Type B pancreatic cell (in vitro differentiated cells): ENCODE measurements around the gene MORC2. TPM values are rescaled to one million over a fixed set of nuclear protein-coding genes. Genes with fewer than 3 reads are reported as not detected.

Source experiments
- DNase-seq: peaks from one replicate; pipeline ENCODE4 v3.0.0; 2021; ENCODE audit warnings: mixed read lengths; ENCODE audit not compliant: unreplicated experiment; ENCODE audit errors: extremely low spot score
- H3K27ac Mint-ChIP-seq: 2 replicates; pipeline ENCODE4 v1.8.0; 2021; ENCODE audit warnings: mild to moderate bottlenecking, mixed read lengths
- H3K27me3 Mint-ChIP-seq: 2 replicates; pipeline ENCODE4 v1.8.0; 2021; ENCODE audit warnings: mixed read lengths
- H3K36me3 Mint-ChIP-seq: 2 replicates; pipeline ENCODE4 v1.8.0; 2021; ENCODE audit warnings: mixed read lengths
- H3K4me1 Mint-ChIP-seq: one replicate; pipeline ENCODE4 v1.8.0; 2021; ENCODE audit warnings: mixed read lengths; ENCODE audit not compliant: unreplicated experiment
- H3K4me3 Mint-ChIP-seq: 2 replicates; pipeline ENCODE4 v1.8.0; 2021; ENCODE audit warnings: mild to moderate bottlenecking, mixed read lengths
- H3K9me3 Mint-ChIP-seq: 2 replicates; pipeline ENCODE4 v1.8.0; 2021; ENCODE audit warnings: mixed read lengths
- total RNA-seq: library from RNA; stranded (reverse); gene quantifications from 2 replicates; pipeline ENCODE4 v1.2.1, GENCODE V29; 2021; ENCODE audit warnings: low replicate concordance
- TF ChIP-seq, protein P1 (sequence below): fragments of 200-600 bp; sonication (generic); conservative IDR thresholded peaks from 2 replicates; pipeline ENCODE4 v1.5.0; 2021; ENCODE audit warnings: antibody characterized with exemption, mild to moderate bottlenecking

MORC2 gene
- total RNA-seq, 1 donor from 2014 or later = 48.1 TPM

DNA sequence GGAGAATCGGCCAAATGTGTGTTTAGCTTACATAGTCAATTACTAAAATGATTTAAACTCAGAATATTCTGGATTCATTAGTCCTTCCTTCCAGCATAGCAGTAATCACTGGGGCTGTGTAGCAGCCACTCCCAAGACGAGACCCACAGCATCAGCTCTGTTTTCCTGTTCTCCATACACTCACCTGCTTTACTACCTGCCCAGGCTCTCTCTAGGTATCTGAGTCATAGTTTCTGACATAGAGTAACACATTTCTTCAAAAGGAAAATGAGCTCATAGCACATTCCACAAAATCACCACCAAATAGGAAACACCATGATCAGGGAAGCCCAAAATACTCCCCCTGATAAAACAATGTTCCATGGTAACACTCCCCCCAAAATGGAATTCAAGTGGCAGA is 22.9 kb downstream of the MORC2 start:
- Mint-ChIP-seq H3K4me1 (peaks cover 4% of the 10 kb centered on the region), H3K27ac (no peak overlapping the region), H3K36me3 (peaks cover 56% of the 10 kb centered on the region), H3K27me3 (no peaks in the 10 kb centered on the region), H3K4me3 (no peak overlapping the region), H3K9me3 (no peaks in the 10 kb centered on the region)
- DNase-seq = no peak
- TF ChIP-seq, protein P1, sequence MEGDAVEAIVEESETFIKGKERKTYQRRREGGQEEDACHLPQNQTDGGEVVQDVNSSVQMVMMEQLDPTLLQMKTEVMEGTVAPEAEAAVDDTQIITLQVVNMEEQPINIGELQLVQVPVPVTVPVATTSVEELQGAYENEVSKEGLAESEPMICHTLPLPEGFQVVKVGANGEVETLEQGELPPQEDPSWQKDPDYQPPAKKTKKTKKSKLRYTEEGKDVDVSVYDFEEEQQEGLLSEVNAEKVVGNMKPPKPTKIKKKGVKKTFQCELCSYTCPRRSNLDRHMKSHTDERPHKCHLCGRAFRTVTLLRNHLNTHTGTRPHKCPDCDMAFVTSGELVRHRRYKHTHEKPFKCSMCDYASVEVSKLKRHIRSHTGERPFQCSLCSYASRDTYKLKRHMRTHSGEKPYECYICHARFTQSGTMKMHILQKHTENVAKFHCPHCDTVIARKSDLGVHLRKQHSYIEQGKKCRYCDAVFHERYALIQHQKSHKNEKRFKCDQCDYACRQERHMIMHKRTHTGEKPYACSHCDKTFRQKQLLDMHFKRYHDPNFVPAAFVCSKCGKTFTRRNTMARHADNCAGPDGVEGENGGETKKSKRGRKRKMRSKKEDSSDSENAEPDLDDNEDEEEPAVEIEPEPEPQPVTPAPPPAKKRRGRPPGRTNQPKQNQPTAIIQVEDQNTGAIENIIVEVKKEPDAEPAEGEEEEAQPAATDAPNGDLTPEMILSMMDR = no peak

DNA sequence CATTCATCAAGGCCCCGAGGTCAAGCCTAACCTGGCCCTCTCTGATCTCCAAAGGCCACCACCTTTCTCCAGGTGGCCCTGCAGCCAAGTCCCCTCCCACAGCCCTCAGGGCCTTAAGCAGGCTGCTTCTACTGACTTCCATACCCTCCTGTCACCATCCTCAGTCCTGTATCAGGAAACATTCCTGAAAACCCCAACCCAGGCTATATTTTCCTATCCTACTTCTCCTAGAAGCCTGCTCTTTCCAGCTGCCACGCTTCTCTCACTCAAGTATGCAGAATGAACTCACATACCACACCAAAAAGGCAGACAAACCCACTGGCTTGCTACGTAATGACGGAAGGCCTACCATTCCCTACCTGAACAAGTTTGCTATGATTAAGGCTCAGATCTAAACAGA is 23.6 kb downstream of the MORC2 start:
- Mint-ChIP-seq H3K4me3 (no peak overlapping the region), H3K4me1 (peaks cover 4% of the 10 kb centered on the region), H3K9me3 (no peaks in the 10 kb centered on the region), H3K27me3 (no peaks in the 10 kb centered on the region), H3K36me3 (peaks cover 50% of the 10 kb centered on the region), H3K27ac (no peak overlapping the region)
- DNase-seq = no peak
- TF ChIP-seq, protein P1 = no peak

DNA sequence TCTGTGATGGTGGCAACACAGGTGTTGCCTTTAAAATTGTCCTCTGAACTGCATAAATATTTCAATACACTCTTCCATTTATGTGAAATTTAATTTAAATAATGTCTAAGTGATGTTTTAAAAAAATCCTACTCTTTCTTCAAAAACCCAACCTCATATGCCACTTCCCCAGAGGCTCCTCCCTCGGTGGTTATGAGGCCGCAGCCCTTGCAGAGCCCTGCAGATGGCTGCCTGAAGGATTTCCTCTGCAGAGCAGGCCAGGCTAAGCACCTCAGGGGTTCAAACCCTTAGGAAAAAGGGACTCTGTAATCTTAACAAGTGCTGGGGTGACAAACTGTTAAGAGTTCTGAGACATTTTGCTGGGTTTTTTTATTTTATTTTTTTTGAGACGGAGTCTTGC is 25.2 kb downstream of the MORC2 start:
- Mint-ChIP-seq H3K27me3 (no peaks in the 10 kb centered on the region), H3K4me3 (no peak overlapping the region), H3K27ac (no peak overlapping the region), H3K4me1 (peaks cover 4% of the 10 kb centered on the region), H3K36me3 (peaks cover 45% of the 10 kb centered on the region), H3K9me3 (no peaks in the 10 kb centered on the region)
- TF ChIP-seq, protein P1 = no peak
- no peak for DNase-seq

DNA sequence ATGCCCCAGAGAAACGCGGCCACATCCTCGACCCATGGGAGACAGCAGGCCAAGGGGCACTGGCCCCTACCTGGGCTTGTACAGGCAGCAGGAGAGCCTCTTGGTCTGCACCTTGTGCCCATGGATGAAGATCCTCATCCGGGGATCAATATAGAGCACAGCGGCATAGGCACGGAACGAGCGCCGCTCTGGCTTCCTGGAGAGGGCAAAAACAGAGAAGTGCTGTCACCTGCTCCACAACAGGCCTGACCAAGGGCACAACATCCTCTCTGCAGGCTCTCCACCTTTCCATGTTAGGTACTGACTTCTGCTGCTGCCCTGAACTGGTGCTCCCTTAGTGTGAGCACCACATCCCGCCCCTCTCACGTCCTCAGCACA is 27.2 kb downstream of the MORC2 start:
- TF ChIP-seq, protein P1 = no peak
- no peaks in the 10 kb centered on the region for H3K4me1 Mint-ChIP-seq
- no peak overlapping the region for H3K4me3 Mint-ChIP-seq
- H3K36me3 Mint-ChIP-seq = peaks cover 43% of the 10 kb centered on the region
- no peak overlapping the region for H3K27ac Mint-ChIP-seq
- no peaks in the 10 kb centered on the region for H3K27me3 Mint-ChIP-seq
- no peak for DNase-seq
- no peaks in the 10 kb centered on the region for H3K9me3 Mint-ChIP-seq

DNA sequence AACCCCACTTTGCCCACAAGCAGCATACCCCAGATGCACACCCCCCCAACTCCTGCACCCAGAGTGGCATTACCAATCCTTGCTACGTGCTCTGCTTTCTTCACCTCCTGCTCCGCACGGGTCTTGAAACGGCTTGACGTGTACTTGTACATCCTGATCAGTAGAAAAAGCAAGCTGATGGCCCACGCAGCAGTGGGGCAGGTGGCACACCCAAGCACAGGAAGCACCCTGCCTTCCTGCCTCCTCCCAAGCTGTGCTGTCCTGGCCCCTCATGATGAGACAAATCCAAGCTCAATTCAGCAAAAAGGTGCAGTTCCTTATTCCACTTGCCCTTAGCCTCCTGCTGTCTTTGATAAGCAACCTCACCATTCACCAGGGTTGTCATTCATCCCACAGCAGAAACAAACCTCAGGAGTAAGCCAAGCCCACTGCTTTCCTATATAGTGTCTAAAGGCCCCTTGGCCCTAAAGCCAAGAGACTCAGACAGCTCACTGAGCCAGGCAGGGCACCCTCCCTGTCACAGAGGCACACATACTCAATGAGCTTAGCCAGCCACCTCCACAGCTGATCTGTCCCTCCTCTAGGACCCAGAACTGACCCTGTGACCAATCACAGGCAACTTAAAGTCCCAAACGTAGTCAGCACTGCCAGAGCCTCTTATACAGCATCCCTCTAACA is 27.8 kb downstream of the MORC2 start:
- no peaks in the 10 kb centered on the region for H3K27me3 Mint-ChIP-seq
- no peaks in the 10 kb centered on the region for H3K9me3 Mint-ChIP-seq
- DNase-seq = no peak
- H3K4me3 Mint-ChIP-seq = no peak overlapping the region
- peaks cover 38% of the 10 kb centered on the region for H3K36me3 Mint-ChIP-seq
- TF ChIP-seq, protein P1 = no peak
- H3K4me1 Mint-ChIP-seq = no peaks in the 10 kb centered on the region
- H3K27ac Mint-ChIP-seq = no peak overlapping the region

DNA sequence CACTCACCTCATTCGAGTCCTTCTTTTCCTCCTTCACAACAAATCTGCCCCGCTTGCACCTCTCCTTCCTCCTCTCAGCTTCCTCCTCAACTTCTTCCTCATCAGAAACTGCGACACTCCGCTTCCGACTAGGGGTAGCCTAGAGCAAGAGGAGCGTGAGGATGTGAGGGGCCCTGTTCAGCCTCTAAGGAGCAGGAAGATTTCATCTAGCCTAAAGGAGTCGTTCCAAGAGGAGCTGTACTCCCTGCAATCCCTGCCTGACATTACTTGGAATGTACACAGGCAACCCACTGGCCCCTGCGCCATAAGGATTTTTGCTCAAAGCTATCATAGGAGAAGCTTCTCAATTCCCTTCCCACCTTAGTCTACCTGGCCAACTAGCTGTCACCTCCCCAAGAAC is 34.5 kb downstream of the MORC2 start:
- no peaks in the 10 kb centered on the region for H3K9me3 Mint-ChIP-seq
- H3K36me3 Mint-ChIP-seq = peaks cover 26% of the 10 kb centered on the region
- no peaks in the 10 kb centered on the region for H3K4me1 Mint-ChIP-seq
- no peaks in the 10 kb centered on the region for H3K27me3 Mint-ChIP-seq
- H3K4me3 Mint-ChIP-seq = no peak overlapping the region
- TF ChIP-seq, protein P1 = no peak
- no peak overlapping the region for H3K27ac Mint-ChIP-seq
- DNase-seq = no peak
